GM10266 (cell line): Measurements from ENCODE around the gene TPI1.

Experiments used
- DNase-seq: peaks from one replicate; pipeline ENCODE4 v3.0.0; 2012; ENCODE audit errors: extremely low spot score
- TF ChIP-seq, protein P1 (sequence below): IDR thresholded peaks from 2 replicates; pipeline ENCODE4 v1.5.1; 2012; ENCODE audit warnings: mild to moderate bottlenecking, low read depth; ENCODE audit not compliant: control insufficient read depth, insufficient read depth; ENCODE audit errors: missing control alignments

Gene TPI1

DNA sequence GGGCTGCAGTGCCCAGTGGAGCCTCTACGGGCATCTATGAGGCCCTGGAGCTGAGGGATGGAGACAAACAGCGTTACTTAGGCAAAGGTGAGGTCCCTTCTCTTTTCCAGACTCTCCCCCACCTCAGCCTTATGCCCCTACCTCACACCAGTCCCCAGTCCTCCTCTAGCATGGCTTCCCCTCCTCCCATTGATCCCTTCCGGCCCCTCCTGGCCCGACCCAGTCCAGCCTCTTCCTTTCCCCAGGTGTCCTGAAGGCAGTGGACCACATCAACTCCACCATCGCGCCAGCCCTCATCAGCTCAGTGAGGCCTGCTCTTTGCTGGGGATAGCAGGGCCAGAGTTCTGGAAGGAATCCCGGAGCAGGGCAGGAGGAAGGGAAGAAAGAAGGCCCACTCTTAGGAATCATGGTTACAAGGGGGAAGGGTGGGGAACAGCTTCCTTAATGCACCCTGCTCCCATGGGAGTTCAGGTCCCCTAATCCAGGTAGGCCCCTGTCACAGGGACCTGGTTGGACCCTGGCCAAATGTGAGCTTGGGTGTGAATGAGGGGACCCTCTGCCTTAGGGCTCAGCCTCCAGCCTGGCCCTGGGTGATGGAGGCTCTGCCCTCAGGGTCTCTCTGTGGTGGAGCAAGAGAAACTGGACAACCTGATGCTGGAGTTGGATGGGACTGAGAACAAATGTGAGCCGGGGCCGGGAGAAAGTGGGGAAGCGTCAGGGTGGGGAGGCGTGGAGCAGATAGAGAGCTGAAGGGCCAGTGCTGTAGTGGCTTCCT lies 49.3 kb downstream of the TPI1 start:
- TF ChIP-seq, protein P1, sequence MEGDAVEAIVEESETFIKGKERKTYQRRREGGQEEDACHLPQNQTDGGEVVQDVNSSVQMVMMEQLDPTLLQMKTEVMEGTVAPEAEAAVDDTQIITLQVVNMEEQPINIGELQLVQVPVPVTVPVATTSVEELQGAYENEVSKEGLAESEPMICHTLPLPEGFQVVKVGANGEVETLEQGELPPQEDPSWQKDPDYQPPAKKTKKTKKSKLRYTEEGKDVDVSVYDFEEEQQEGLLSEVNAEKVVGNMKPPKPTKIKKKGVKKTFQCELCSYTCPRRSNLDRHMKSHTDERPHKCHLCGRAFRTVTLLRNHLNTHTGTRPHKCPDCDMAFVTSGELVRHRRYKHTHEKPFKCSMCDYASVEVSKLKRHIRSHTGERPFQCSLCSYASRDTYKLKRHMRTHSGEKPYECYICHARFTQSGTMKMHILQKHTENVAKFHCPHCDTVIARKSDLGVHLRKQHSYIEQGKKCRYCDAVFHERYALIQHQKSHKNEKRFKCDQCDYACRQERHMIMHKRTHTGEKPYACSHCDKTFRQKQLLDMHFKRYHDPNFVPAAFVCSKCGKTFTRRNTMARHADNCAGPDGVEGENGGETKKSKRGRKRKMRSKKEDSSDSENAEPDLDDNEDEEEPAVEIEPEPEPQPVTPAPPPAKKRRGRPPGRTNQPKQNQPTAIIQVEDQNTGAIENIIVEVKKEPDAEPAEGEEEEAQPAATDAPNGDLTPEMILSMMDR: no peak
- DNase-seq: no peak

DNA sequence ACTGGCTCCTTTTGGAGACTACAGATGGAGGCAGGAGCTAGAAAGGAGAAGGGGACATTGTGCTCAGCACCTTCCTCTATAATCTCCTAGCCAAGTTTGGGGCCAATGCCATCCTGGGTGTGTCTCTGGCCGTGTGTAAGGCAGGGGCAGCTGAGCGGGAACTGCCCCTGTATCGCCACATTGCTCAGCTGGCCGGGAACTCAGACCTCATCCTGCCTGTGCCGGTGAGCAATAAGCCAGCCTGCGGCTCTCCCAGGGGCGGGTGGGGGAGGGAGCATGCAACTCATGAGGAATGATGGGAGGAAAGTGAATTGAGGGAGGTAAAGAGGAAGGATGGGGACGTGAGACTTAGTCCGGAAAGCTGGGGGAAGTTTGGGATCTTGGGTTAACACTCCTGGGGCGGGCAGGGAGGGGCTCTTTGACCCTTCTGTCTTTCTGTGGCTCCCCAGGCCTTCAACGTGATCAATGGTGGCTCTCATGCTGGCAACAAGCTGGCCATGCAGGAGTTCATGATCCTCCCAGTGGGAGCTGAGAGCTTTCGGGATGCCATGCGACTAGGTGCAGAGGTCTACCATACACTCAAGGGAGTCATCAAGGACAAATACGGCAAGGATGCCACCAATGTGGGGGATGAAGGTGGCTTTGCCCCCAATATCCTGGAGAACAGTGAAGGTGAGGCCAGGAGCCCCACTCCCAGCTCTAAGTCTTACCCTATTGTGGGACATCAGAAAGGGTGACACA lies 50.3 kb downstream of the TPI1 start:
- no peak for DNase-seq
- TF ChIP-seq, protein P1: no peak

DNA sequence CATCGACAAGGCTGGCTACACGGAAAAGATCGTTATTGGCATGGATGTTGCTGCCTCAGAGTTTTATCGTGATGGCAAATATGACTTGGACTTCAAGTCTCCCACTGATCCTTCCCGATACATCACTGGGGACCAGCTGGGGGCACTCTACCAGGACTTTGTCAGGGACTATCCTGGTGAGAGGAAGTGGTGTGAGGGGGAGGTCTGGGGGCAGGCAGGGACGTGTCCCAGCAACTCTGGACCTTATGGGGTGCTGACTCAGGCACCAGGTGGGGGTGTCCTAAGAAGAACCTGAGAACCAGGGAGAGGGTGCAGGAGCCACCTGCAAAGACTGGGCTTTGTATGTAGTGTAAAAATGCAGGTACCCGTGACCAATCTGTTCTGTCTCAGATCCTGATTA lies 52.3 kb downstream of the TPI1 start:
- no peak for DNase-seq
- TF ChIP-seq, protein P1: peak; percentile 17
